Measurements from ENCODE around the gene SNHG17.

GRCh38 chr20:38421915-38422314, 13.2 kb downstream of the SNHG17 start:
- TF ChIP-seq, protein P1, sequence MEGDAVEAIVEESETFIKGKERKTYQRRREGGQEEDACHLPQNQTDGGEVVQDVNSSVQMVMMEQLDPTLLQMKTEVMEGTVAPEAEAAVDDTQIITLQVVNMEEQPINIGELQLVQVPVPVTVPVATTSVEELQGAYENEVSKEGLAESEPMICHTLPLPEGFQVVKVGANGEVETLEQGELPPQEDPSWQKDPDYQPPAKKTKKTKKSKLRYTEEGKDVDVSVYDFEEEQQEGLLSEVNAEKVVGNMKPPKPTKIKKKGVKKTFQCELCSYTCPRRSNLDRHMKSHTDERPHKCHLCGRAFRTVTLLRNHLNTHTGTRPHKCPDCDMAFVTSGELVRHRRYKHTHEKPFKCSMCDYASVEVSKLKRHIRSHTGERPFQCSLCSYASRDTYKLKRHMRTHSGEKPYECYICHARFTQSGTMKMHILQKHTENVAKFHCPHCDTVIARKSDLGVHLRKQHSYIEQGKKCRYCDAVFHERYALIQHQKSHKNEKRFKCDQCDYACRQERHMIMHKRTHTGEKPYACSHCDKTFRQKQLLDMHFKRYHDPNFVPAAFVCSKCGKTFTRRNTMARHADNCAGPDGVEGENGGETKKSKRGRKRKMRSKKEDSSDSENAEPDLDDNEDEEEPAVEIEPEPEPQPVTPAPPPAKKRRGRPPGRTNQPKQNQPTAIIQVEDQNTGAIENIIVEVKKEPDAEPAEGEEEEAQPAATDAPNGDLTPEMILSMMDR (IDR thresholded peaks at IDR 0.05): no peak
- TF ChIP-seq POLR2A (IDR thresholded peaks at IDR 0.05) (no peak), POLR2AphosphoS5 (IDR thresholded peaks at IDR 0.05) (no peak), EP300 (IDR thresholded peaks at IDR 0.05) (no peak)
